Uterus (tissue), 2 donors: ENCODE measurements around the gene DUSP8.

Source experiments
- POLR2A ChIP-seq, 2 donors: fragments of 450-650 bp; IDR thresholded peaks; one replicate each; pipeline ENCODE4 v1.6.1; 2016; ENCODE audit warnings: antibody characterized with exemption in 2 of 2, mild to moderate bottlenecking in 1 of 2, moderate library complexity in 1 of 2
- TF ChIP-seq, protein P1 (sequence below), 4 experiments: fragments of 200-600 bp in 2 of 4; fragments of 450-650 bp in 2 of 4; sonication (generic) in 2 of 4; IDR thresholded peaks; one replicate each; pipeline ENCODE4 v1.5.1; 2016 to 2019; ENCODE audit warnings: antibody characterized with exemption in 4 of 4, mild to moderate bottlenecking in 2 of 4, moderate library complexity in 1 of 4

DNA sequence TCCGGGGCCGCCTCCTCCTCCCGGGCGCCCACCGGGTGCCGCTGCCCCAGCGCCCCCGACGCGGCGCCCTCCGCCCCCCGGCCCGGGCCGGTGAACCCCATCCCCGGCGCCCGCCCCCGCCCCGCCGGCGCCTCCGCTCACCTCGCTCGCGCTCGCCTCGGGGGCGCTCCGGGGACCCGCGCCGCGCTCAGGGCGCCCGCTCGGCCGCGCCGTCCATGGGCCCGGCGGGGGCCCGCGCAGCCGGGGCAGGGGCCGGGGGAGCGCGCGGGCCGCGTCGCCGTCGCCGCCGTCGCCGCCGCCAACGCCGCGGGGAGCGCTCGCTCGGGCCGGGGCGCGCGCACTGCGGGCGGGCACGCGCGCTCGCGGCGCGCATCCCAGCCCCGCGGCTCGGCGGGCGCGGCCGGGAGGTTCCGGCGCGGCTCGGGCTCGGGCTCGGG, 293 bp downstream of the DUSP8 start:
- TF ChIP-seq, protein P1, sequence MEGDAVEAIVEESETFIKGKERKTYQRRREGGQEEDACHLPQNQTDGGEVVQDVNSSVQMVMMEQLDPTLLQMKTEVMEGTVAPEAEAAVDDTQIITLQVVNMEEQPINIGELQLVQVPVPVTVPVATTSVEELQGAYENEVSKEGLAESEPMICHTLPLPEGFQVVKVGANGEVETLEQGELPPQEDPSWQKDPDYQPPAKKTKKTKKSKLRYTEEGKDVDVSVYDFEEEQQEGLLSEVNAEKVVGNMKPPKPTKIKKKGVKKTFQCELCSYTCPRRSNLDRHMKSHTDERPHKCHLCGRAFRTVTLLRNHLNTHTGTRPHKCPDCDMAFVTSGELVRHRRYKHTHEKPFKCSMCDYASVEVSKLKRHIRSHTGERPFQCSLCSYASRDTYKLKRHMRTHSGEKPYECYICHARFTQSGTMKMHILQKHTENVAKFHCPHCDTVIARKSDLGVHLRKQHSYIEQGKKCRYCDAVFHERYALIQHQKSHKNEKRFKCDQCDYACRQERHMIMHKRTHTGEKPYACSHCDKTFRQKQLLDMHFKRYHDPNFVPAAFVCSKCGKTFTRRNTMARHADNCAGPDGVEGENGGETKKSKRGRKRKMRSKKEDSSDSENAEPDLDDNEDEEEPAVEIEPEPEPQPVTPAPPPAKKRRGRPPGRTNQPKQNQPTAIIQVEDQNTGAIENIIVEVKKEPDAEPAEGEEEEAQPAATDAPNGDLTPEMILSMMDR (IDR thresholded peaks at IDR 0.05), result no peak
- no peak for TF ChIP-seq POLR2A (IDR thresholded peaks at IDR 0.05)
